ENCODE measurements around the gene UBE2Q2.

GRCh38 chr15:75928680-75929608 lies 85.7 kb downstream of the UBE2Q2 start:
- TF ChIP-seq POLR2AphosphoS5 (IDR thresholded peaks at IDR 0.05; ENCODE audit: low read depth, low read length) (no peak), REST (IDR thresholded peaks at IDR 0.05; ENCODE audit: insufficient read depth in 1 of 2, low read depth in 2 of 2, low read length in 2 of 2) (no peak)
